Right lobe of liver (tissue), 6 donors: ENCODE data around the gene LY6G5C. TPM values are rescaled to one million over a fixed set of nuclear protein-coding genes. Genes with fewer than 3 reads are reported as not detected.

Source experiments
- ATAC-seq, 4 donors: fragments of 200-7000 bp; cut with Tn5 transposase; one replicate each; pipeline ENCODE4 v1.9.1; 2020; ENCODE audit warnings: mild to moderate bottlenecking in 4 of 4, moderate library complexity in 4 of 4
- DNase-seq, 3 donors: peaks; one replicate each; pipeline ENCODE4 v3.0.0-alpha.2; 2020
- H3K27ac ChIP-seq, 3 donors: fragments of 200-600 bp; one replicate each; pipeline ENCODE4 v1.8.0; 2022
- H3K27me3 ChIP-seq, 2 donors: fragments of 200-600 bp; one replicate each; pipeline ENCODE4 v1.8.0; 2022
- H3K36me3 ChIP-seq, 4 donors: fragments of 200-600 bp; sonication (generic) in 1 of 4; one replicate each; pipeline versions ENCODE4 v1.5.1 to v1.8.0; 2017 to 2022; ENCODE audit warnings: control low read depth in 1 of 4
- H3K4me1 ChIP-seq, 4 donors: fragments of 200-600 bp; sonication (generic) in 1 of 4; one replicate each; pipeline versions ENCODE4 v1.5.1 to v1.8.0; 2017 to 2022; ENCODE audit warnings: control low read depth in 1 of 4
- H3K4me3 ChIP-seq, 3 donors: fragments of 200-600 bp; one replicate each; pipeline ENCODE4 v1.8.0; 2022
- H3K9me3 ChIP-seq, 4 donors: fragments of 200-600 bp; sonication (generic) in 1 of 4; one replicate each; pipeline versions ENCODE4 v1.5.1 to v1.8.0; 2017 to 2022; ENCODE audit warnings: control low read depth in 1 of 4
- CTCF ChIP-seq, 4 donors: fragments of 200-600 bp in 3 of 4; fragments of 450-650 bp in 1 of 4; IDR thresholded peaks; one replicate each; pipeline versions ENCODE4 v1.5.1 to v1.8.0; 2016 to 2022; ENCODE audit warnings: antibody characterized with exemption in 4 of 4, mild to moderate bottlenecking in 2 of 4
- POLR2A ChIP-seq: fragments of 450-650 bp; IDR thresholded peaks from one replicate; pipeline ENCODE4 v1.6.1; 2017; ENCODE audit warnings: antibody characterized with exemption, mild to moderate bottlenecking
- WGBS: methylation state at CpG from one replicate; pipeline ENCODE4 v1.1.6; 2018; ENCODE audit warnings: low coverage, low lambda C conversion rate; ENCODE audit not compliant: insufficient coverage; ENCODE audit errors: missing lambda C conversion rate; 5-methylcytosine and 5-hydroxymethylcytosine counted together
- intact Hi-C, 2 donors: fragments of 100-400 bp; cut with DNase I; formaldehyde crosslinking; loops; one replicate each; pipeline versions ENCODE4 v1.11.2 to v1.14.1; 2022
- total RNA-seq, 6 experiments: library from RNA; depleted of rRNA in 2 of 6; stranded (reverse); fragments of >200 nt in 2 of 6; fragmentation: NEBNext Ultra II Directional in 3 of 6; extraction: Animal tissue kit (Norgen Biotek cat#: 25700) in 3 of 6; gene quantifications; one replicate each; pipeline versions ENCODE4 v1.1.0 to v1.2.4, GENCODE V29; 2016 to 2023
- donor health status: DM: no; HTN: yes; CAD: no.
- donor health status: DM: no; HTN: no; CAD: no.
- donor health status: DM: no; HTN: no; CAD: no.
- donor health status: DM: no; HTN: yes; CAD: no.
- donor health status: DM: no; HTN: yes; CAD: no.

Gene LY6G5C
- total RNA-seq, 6 experiments from 2014 or later: 0.68 to 1.6 (median 1.2) TPM

GRCh38 chr6:31686483-31686882 is 5.6 kb upstream of the LY6G5C start:
- Histone ChIP-seq H3K27ac (no peak overlapping the region), H3K36me3 (peaks cover 0 to 43% (median 19%) of the 10 kb centered on the region in 4 donors), H3K9me3 (no peaks in the 10 kb centered on the region), H3K4me1 (peaks cover 0 to 6% (median 0%) of the 10 kb centered on the region in 4 donors), H3K4me3 (no peak overlapping the region), H3K27me3 (no peaks in the 10 kb centered on the region)
- intact Hi-C loops: loop anchor here (10.0 kb wide), 1 partner anchor 78 kb away; the partner anchor contains the start of gene SAPCD1 (in 2 of the 2)
- 78% methylated on average over 4 of the region's 5 CpGs for WGBS
- DNase-seq: no peak
- no peak for TF ChIP-seq CTCF (IDR thresholded peaks at IDR 0.05)
- TF ChIP-seq POLR2A: no peak
- ATAC-seq: no peak

DNA sequence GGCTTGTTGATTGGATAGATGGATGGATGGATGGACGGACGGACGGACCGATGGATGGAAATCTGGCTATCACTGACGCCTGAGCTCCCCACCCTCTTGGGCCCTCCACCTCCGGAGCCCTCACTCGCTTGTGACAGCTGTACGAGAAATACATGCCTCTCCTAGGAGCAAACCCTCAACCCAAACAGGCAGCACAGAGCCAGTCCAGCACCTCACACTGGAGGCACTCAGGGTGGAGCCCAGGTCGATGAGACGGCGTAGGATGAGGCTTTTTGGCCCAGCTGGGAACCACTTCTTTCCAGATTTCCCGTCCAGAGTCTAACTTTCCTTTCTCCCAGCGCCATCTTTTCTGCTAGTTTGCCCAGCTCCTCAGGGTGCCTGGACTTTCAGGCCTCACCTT is 2.7 kb upstream of the LY6G5C start:
- H3K4me1 ChIP-seq: peaks cover 0 to 16% (median 0%) of the 10 kb centered on the region in 4 donors
- DNase-seq (no peak), ATAC-seq (no peak)
- TF ChIP-seq POLR2A: no peak
- no peak for TF ChIP-seq CTCF (IDR thresholded peaks at IDR 0.05)
- H3K36me3 ChIP-seq: peaks cover 0 to 22% (median 7%) of the 10 kb centered on the region in 4 donors
- no peaks in the 10 kb centered on the region for H3K9me3 ChIP-seq
- intact Hi-C loops: loop anchor here (10.0 kb wide), 1 partner anchor 81 kb away; the partner anchor contains the start of gene SAPCD1 (in 2 of the 2)
- no peak overlapping the region for H3K4me3 ChIP-seq
- H3K27ac ChIP-seq: peak overlapping the region in 1 of 3 donors; percentile 60
- no peaks in the 10 kb centered on the region for H3K27me3 ChIP-seq
- WGBS: 82% methylated on average over 6 of the region's 13 CpGs

DNA sequence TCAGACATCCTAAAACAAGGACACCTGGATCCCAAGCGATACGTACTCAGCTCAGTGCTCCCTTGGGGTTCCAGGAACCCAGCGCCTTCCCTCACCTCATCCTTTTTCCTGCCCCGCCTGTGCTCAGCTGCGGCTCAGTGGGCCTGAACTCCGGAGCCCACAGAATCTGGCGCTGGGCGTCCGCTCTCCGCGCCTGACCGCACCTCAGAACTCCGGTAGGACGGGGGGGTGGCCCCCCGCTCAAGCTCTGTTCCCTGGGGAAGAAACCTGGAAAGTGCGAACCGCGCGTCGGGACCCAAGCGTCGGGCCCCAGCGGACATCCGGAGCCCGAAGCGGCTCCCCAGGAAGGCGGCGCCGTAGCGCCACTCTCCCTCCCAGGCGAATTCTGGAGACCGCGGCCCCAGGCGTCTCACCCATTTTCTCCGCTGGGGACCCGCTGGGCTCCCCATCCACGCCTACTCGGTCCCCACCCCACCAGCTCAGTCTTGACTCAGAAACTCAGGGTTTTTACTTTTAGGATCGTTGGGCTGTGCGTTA is 336 bp upstream of the LY6G5C start:
- Histone ChIP-seq H3K36me3 (no peaks in the 10 kb centered on the region), H3K4me3 (peak overlapping the region; percentile 41 to 56 (median 53)), H3K4me1 (peaks cover 0 to 16% (median 0%) of the 10 kb centered on the region in 4 donors), H3K27ac (peak overlapping the region; percentile 26 to 64 (median 44)), H3K9me3 (no peaks in the 10 kb centered on the region), H3K27me3 (no peaks in the 10 kb centered on the region)
- TF ChIP-seq CTCF (IDR thresholded peaks at IDR 0.05) (peak in 1 of 4 donors; percentile 14), POLR2A (no peak)
- peak in 2 of 3 donors; percentile 57 to 66 for DNase-seq
- ATAC-seq: peak; percentile 51 to 61 (median 56)
- 7% methylated on average over 12 of the region's 40 CpGs for WGBS
- intact Hi-C loops: loop anchor here (10.0 kb wide), 1 partner anchor 84 kb away; the partner anchor contains the start of gene SAPCD1 (in 2 of the 2)

- 64% methylated on average over 7 of the region's 8 CpGs for WGBS
- H3K4me1 ChIP-seq: peaks cover 0 to 16% (median 0%) of the 10 kb centered on the region in 4 donors
- ATAC-seq: no peak
- TF ChIP-seq CTCF (IDR thresholded peaks at IDR 0.05) (no peak), POLR2A (no peak)
- no peak for DNase-seq
- H3K27ac ChIP-seq: no peak overlapping the region
- intact Hi-C loops: loop anchor here in 1 of 2 donors (10.0 kb wide), 1 partner anchor 197 kb away; the partner anchor contains the start of gene SLC44A4
- H3K36me3 ChIP-seq: peaks cover 0 to 1% (median 0%) of the 10 kb centered on the region in 4 donors
- H3K27me3 ChIP-seq: no peaks in the 10 kb centered on the region
- H3K9me3 ChIP-seq: no peaks in the 10 kb centered on the region
- H3K4me3 ChIP-seq: no peak overlapping the region
Observed at GRCh38 chr6:31677955-31678354, 2.9 kb downstream of the LY6G5C start.
